ENCODE results near the gene CMC2.

CMC2 gene

DNA sequence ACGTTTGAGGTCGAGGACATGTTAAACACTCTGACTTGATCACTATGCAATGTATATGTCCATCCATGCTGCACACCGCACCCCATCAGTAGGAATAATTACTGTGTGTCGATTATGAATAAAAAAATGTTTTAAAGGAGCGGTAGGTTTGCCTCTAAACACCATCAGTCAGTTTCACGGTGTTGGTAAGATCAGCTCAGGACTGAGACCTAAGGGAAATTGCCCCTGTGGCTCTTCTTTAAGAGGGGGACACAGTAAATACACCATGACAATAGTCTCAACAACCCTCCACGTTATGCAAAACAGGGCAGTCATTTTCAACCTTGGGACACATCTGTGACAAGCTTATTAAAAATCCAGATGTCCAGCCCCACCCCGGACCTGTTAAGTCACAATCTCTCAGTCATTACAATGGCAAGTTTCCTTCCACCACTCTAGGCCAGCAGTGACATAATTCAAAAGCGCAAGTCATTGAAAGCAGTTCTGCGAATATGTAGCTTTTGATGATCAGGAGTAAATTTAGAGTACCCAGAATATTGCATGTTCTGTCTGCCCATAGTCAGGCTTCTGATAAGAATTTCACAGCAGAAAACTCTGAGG lies 30.2 kb upstream of the CMC2 start:
- ChIA-PET POLR2A (ENCODE audit: low non-redundant PET) (interaction anchor here (0.5 kb wide), 1 partner anchor 46 kb away, joined by 4 read pairs; no protein-coding TSS in a partner anchor), CTCF (interaction anchor here (0.7 kb wide), 1 partner anchor 301 kb away, joined by 3 read pairs; no protein-coding TSS in a partner anchor)
- H3K27ac ChIP-seq: peak overlapping the region; percentile 67; the same call in 1 of the 2 replicates
- TF ChIP-seq CTCF (conservative IDR thresholded peaks at IDR 0.05; ENCODE audit: low read depth): no peak
- DNase-seq (ENCODE audit: low spot score): peak; percentile 9

DNA sequence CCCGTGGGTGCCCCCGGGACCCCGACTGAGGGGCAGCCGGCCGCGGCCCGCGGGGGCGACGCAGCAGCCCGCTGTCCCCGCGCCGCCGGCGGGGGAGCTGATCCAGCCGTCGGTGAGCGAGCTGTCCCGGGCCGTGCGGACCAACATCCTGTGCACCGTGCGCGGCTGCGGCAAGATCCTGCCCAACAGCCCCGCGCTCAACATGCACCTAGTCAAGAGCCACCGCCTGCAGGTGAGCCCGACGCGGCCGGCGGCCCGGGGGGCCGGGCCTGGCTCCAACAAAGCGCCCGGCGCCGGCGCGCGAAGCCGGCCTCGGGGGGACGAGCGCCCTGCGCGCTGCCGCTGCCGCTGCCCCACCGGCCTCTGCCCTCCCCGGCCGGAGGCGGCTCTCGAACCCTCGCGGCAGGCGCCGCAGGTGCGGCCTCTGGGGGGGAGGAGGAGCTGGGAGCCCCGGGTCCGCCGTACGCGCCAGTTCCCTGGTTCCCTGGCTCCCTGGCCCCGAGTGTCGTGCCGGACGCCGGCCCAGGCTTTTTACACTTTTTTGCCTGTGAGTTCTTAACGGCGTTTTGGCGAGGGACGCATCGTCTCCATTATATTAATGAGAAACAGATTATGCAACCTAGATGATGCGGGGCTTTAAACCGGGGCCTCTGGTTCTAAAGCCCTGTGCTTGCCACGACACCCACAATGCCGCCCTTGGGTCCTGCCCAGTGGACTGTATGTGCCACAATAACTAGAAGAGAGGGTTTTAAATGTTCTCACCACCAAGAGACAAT lies 29.5 kb upstream of the CMC2 start:
- peak; percentile 30 for DNase-seq (ENCODE audit: low spot score)
- no peak for TF ChIP-seq CTCF (conservative IDR thresholded peaks at IDR 0.05; ENCODE audit: low read depth)
- H3K27ac ChIP-seq: peak overlapping the region; percentile 67
- ChIA-PET CTCF (interaction anchor here (0.5 to 1.2 kb wide), 9 partner anchors 17 to 972 kb away, joined by 3 to 5 read pairs (median 4); partner anchors contain the start of gene BCO1), POLR2A (ENCODE audit: low non-redundant PET) (no interaction called here)

DNA sequence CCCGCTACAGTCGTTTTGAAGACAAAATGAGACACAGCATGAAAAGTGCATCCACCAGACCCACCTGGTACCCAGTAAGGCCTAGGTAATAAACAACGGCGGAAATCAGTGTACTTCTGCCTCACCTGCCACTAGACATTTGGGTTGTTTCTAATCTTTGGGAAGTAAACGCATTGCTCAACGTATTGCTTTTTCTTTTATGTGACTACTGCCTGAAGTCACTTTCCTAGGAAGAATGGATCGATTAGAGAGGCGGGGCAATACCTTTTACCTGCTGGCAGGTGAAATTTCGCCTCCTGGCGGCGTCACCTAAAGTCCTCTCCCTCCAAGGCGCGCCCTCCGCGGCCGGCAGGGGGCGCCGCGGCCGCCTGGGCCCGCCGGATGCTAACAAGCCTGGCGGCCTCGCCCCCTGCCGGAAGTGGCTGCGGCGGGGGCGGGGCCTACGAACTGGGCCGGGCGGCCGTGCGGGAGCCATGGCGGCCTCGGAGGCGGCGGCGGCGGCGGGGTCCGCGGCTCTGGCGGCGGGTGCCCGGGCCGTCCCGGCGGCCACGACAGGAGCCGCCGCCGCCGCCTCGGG lies 28.8 kb upstream of the CMC2 start, which contains the start of gene ATMIN:
Gene ATMIN (plus strand): TSS at position 445 of the 577 bp plus-strand sequence. CDS start 29 bp downstream, at position 474.
- DNase-seq (ENCODE audit: low spot score): peak; percentile 89
- ChIA-PET POLR2A (ENCODE audit: low non-redundant PET) (interaction anchor here (1.2 kb wide), 1 partner anchor 41 kb away, joined by 3 read pairs; no protein-coding TSS in a partner anchor), CTCF (interaction anchor here (0.5 to 1.2 kb wide), 9 partner anchors 17 to 971 kb away, joined by 3 to 5 read pairs (median 4); partner anchors contain the start of gene BCO1)
- TF ChIP-seq CTCF (conservative IDR thresholded peaks at IDR 0.05; ENCODE audit: low read depth): peak; percentile 98
- H3K27ac ChIP-seq: peak within 1 kb of the TSS; percentile 67

GRCh38 chr16:81029930-81030604 lies 23.4 kb upstream of the CMC2 start:
- TF ChIP-seq CTCF (conservative IDR thresholded peaks at IDR 0.05; ENCODE audit: low read depth): no peak
- CTCF ChIA-PET: interaction anchor here (2.2 kb wide), 1 partner anchor 175 kb away, joined by 6 read pairs; no protein-coding TSS in a partner anchor
- no peak overlapping the region for H3K27ac ChIP-seq
- POLR2A ChIA-PET (ENCODE audit: low non-redundant PET): no interaction called here
- DNase-seq (ENCODE audit: low spot score): no peak

- no peak for DNase-seq (ENCODE audit: low spot score)
- ChIA-PET CTCF (no interaction called here), POLR2A (ENCODE audit: low non-redundant PET) (no interaction called here)
- TF ChIP-seq CTCF (conservative IDR thresholded peaks at IDR 0.05; ENCODE audit: low read depth): no peak
- H3K27ac ChIP-seq: no peak overlapping the region
Measured at GRCh38 chr16:81026429-81026828, 19.7 kb upstream of the CMC2 start.

DNA sequence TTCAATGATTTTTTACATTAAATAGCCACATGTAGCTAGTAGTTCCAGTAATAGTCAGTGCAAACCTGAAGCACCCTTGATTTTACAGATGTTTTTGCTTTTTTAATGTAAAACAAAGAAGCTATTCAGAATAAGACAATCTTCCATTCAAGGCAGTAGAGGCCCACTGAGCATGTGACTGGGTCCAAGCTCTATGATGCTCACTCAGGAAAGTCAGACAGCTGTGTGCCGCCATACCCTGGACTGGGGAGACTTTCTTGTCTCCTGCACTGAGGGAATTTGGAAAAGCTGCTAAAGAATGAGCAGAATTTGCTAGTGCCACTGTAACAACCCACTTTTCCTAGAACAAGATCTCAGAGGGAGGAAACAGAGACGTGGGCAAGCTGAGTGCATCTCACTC lies 11.8 kb upstream of the CMC2 start:
- no peak for DNase-seq (ENCODE audit: low spot score)
- ChIA-PET CTCF (interaction anchor here (0.5 to 0.9 kb wide), 3 partner anchors 11 to 216 kb away, joined by 3 to 4 read pairs (median 3); partner anchors contain the start of gene ATMIN), POLR2A (ENCODE audit: low non-redundant PET) (no interaction called here)
- H3K27ac ChIP-seq: no peak overlapping the region
- TF ChIP-seq CTCF (conservative IDR thresholded peaks at IDR 0.05; ENCODE audit: low read depth): no peak

Measured in RWPE1 (cell line).